GM15510 (cell line): ENCODE measurements around the gene ADAMTSL5.

Experiments used
- POLR2A ChIP-seq: IDR thresholded peaks from 3 replicates; pipeline ENCODE4 v1.6.1; 2011; ENCODE audit warnings: borderline replicate concordance; ENCODE audit not compliant: insufficient read length; ENCODE audit errors: extremely low read depth

Gene ADAMTSL5

GRCh38 chr19:1472231-1473084, 40.4 kb downstream of the ADAMTSL5 start:
- no peak for TF ChIP-seq POLR2A

DNA sequence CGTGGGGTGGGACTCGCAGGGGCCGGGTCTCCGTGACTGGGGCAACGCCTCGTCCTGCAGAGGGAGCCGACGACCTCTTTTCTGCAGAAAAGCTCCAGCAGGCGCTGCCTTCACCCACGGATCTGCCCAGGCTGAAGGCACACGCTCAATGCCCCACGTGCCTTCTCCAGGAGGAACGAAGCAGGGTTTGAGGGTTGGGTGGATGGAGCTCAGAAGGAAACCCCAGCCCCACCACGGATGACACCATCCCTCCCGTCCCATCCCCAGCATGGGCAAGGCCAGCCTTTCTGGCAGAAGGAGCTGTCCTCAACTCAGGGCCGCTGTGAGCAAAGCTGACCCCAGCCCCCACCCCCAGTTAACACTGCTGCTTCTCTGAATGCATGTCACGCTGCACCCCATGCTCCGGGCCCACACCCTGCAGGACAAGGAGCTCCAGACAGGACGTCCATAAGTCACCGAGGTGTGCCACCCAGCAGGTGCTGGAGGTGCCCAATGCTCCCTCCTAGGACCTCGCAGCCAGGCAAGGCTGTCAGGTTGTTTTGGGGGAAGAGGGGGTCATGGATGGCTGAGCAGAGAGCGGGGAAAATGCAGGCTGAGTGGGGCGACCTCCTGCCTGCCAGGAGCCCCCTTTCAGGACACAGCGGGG, 41.2 kb downstream of the ADAMTSL5 start:
- TF ChIP-seq POLR2A, result no peak

DNA sequence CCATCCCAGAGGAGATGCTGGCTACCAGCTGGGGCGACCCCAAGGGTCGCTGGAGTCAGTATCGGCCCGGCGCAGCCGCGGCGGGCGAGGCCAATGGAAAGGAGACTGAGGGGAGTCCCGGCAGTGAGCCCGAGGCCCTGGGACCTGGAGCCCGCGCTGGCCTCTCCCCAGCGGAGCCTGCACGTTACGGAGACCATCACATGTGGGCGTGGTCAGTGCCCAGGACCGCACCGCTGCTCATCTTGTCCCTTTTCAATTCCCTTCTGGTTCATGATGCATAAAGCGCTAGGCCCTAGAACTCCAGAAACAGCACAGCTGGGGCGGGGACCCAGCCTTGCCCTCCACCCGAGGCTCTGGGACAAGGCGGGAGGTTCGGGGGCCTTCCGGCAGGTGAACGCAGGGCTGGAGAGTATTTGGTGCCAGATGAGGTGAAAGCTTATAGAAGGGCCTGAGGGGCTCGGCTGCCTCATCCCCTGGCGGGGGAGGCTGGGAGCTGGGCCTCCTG, 41.8 kb downstream of the ADAMTSL5 start:
- TF ChIP-seq POLR2A, result no peak

- no peak for TF ChIP-seq POLR2A
These were observed 42.4 kb downstream of the ADAMTSL5 start for GRCh38 chr19:1470305-1471009.

GRCh38 chr19:1470055-1470304, 42.8 kb downstream of the ADAMTSL5 start:
- no peak for TF ChIP-seq POLR2A

DNA sequence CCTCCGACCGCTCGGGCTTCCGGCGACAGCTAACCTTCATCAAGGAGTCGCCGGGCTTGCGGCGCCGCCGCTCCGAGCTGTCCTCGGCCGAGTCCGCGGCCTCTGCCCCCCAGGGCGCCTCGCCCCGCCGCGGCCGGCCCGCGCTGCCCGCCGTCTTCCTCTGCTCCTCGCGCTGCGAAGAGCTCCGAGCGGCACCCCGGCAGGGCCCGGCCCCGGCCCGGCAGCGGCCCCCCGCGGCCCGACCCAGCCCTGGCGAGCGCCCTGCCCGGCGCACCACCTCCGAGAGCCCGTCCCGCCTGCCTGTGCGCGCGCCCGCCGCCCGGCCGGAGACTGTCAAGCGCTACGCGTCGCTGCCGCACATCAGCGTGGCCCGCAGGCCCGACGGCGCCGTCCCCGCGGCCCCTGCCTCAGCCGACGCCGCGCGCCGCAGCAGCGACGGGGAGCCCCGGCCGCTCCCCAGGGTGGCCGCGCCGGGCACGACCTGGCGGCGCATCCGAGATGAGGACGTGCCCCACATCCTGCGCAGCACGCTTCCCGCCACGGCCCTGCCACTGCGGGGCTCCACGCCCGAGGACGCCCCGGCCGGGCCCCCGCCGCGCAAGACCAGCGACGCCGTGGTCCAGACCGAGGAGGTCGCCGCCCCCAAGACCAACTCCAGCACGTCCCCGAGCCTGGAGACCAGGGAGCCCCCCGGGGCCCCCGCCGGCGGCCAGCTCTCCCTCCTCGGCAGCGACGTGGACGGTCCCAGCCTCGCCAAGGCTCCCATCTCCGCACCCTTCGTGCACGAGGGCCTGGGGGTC, 43.4 kb downstream of the ADAMTSL5 start:
- TF ChIP-seq POLR2A, result no peak

DNA sequence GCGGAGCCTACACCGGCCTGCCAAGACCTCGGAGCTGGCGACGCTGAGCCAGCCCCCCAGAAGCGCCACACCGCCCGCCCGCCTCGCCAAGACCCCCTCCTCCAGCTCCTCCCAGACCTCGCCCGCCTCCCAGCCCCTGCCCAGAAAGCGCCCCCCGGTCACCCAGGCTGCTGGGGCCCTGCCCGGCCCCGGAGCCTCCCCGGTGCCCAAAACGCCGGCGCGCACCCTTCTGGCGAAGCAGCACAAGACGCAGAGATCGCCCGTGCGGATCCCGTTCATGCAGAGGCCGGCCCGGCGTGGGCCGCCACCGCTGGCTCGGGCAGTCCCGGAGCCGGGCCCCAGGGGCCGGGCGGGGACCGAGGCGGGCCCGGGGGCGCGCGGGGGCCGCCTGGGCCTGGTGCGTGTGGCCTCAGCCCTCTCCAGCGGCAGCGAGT, 44.0 kb downstream of the ADAMTSL5 start:
- TF ChIP-seq POLR2A, result no peak

- no peak for TF ChIP-seq POLR2A
These were observed 44.5 kb downstream of the ADAMTSL5 start for GRCh38 chr19:1468274-1468820.

DNA sequence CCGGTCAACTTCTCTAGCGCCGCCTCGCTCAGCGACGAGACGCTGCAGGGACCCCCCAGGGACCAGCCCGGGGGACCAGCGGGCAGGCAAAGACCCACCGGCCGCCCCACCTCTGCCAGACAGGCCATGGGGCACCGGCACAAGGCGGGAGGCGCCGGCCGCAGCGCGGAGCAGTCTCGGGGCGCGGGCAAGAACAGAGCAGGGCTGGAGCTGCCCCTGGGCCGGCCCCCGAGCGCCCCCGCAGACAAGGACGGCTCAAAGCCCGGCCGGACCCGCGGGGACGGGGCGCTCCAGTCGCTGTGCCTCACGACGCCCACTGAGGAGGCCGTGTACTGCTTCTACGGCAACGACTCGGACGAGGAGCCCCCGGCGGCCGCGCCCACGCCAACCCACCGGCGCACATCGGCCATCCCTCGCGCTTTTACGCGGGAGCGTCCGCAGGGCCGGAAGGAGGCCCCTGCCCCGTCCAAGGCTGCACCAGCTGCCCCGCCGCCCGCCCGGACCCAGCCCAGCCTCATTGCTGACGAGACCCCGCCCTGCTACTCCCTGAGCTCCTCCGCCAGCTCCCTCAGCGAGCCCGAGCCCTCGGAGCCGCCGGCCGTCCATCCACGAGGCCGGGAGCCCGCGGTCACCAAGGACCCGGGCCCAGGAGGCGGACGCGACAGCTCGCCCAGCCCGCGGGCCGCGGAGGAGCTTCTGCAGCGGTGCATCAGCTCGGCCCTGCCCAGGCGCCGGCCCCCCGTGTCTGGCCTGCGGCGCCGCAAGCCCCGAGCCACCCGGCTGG, 45.1 kb downstream of the ADAMTSL5 start:
- TF ChIP-seq POLR2A, result no peak

GRCh38 chr19:1467215-1467489, 45.7 kb downstream of the ADAMTSL5 start:
- TF ChIP-seq POLR2A, result no peak

DNA sequence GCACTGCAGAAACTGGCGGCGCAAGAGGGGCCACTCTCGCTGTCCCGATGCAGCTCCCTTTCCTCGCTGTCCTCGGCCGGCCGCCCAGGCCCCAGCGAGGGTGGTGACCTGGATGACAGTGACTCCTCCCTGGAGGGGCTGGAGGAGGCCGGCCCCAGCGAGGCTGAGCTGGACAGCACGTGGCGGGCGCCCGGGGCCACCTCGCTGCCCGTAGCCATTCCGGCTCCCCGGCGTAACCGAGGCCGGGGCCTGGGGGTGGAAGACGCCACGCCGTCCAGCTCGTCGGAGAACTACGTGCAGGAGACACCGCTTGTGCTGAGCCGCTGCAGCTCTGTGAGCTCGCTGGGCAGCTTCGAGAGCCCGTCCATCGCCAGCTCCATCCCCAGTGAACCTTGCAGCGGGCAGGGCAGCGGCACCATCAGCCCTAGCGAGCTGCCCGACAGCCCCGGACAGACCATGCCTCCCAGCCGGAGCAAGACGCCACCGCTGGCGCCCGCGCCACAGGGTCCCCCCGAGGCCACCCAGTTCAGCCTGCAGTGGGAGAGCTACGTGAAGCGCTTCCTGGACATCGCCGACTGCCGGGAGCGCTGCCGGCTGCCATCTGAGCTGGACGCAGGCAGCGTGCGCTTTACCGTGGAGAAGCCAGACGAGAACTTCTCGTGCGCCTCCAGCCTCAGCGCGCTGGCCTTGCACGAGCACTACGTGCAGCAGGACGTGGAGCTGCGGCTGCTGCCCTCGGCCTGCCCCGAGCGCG, 46.2 kb downstream of the ADAMTSL5 start:
- no peak for TF ChIP-seq POLR2A

DNA sequence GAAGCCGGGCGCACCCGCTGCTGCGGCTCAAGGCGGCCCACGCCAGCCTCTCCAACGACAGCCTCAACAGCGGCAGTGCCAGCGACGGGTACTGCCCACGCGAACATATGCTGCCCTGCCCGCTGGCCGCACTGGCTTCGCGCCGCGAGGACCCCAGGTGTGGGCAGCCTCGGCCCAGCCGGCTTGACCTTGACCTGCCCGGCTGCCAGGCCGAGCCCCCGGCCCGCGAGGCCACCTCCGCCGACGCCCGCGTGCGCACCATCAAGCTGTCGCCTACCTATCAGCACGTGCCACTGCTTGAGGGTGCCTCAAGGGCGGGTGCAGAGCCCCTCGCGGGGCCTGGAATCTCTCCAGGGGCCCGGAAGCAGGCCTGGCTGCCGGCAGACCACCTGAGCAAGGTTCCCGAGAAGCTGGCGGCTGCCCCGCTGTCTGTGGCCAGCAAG, 46.8 kb downstream of the ADAMTSL5 start:
- no peak for TF ChIP-seq POLR2A
